Peyer's patch (tissue), 4 donors: ENCODE data around the gene RNGTT.

Experiments
- POLR2A ChIP-seq, 2 donors: fragments of 450-650 bp; IDR thresholded peaks; one replicate each; pipeline ENCODE4 v1.5.1; 2017; ENCODE audit warnings: antibody characterized with exemption in 2 of 2, mild to moderate bottlenecking in 2 of 2, moderate library complexity in 2 of 2
- TF ChIP-seq, protein P1 (sequence below), 6 experiments: fragments of 450-650 bp in 4 of 6; fragments of 200-600 bp in 2 of 6; sonication (generic) in 1 of 6; IDR thresholded peaks; one replicate each; pipeline ENCODE4 v1.5.1; 2017 to 2019; ENCODE audit warnings: antibody characterized with exemption in 6 of 6, mild to moderate bottlenecking in 3 of 6, moderate library complexity in 1 of 6

DNA sequence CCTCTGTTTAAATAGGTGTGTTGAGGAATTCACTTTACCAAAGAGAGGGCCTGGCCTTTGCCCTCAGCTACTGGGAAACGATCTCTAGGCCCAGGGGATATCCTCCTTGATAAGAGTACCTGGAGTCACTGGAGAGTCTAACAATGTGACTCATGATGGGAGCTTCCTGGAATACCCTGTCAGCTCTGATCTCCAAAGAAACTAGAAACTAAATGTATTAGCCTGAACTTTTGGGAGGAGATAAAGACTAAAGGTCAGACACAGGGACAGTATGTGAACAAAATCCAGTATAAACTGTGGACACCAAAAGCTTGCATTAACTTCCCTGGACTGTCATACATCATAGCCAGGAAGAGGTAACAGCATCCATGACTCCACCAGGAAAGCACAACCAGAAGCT, 148.5 kb downstream of the RNGTT start:
- TF ChIP-seq, protein P1, sequence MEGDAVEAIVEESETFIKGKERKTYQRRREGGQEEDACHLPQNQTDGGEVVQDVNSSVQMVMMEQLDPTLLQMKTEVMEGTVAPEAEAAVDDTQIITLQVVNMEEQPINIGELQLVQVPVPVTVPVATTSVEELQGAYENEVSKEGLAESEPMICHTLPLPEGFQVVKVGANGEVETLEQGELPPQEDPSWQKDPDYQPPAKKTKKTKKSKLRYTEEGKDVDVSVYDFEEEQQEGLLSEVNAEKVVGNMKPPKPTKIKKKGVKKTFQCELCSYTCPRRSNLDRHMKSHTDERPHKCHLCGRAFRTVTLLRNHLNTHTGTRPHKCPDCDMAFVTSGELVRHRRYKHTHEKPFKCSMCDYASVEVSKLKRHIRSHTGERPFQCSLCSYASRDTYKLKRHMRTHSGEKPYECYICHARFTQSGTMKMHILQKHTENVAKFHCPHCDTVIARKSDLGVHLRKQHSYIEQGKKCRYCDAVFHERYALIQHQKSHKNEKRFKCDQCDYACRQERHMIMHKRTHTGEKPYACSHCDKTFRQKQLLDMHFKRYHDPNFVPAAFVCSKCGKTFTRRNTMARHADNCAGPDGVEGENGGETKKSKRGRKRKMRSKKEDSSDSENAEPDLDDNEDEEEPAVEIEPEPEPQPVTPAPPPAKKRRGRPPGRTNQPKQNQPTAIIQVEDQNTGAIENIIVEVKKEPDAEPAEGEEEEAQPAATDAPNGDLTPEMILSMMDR (IDR thresholded peaks at IDR 0.05) = no peak
- no peak for TF ChIP-seq POLR2A (IDR thresholded peaks at IDR 0.05)
